Spleen (tissue), 11 donors: ENCODE data around the gene FBXO46. TPM values are rescaled to one million over a fixed set of nuclear protein-coding genes. Genes with fewer than 3 reads are reported as not detected.

ENCODE experiments used
- DNase-seq: peaks from one replicate; pipeline ENCODE4 v3.0.0-alpha.2; 2020
- H3K27ac ChIP-seq, 8 donors: fragments of 200-600 bp; sonication (generic) in 7 of 8; 1 replicate in 4 of 8; 2 replicates in 4 of 8; pipeline versions ENCODE4 v1.5.0 to v1.8.0; 2016 to 2021; ENCODE audit warnings: inconsistent platforms in 4 of 8, mild to moderate bottlenecking in 4 of 8, moderate library complexity in 1 of 8
- H3K27me3 ChIP-seq, 7 donors: fragments of 200-600 bp; sonication (generic) in 6 of 7; replicated peaks in 1 of 7; 1 replicate in 4 of 7; 2 replicates in 3 of 7; pipeline versions ENCODE4 v1.5.0 to v1.8.0; 2016 to 2021; ENCODE audit warnings: inconsistent platforms in 3 of 7, mild to moderate bottlenecking in 1 of 7
- H3K36me3 ChIP-seq, 6 donors: fragments of 200-600 bp; sonication (generic) in 5 of 6; 1 replicate in 4 of 6; 2 replicates in 2 of 6; pipeline versions ENCODE4 v1.5.0 to v1.8.0; 2016 to 2021; ENCODE audit warnings: inconsistent platforms in 2 of 6
- H3K4me1 ChIP-seq, 6 donors: fragments of 200-600 bp; sonication (generic) in 5 of 6; 1 replicate in 3 of 6; 2 replicates in 3 of 6; pipeline versions ENCODE4 v1.5.0 to v1.8.0; 2016 to 2021; ENCODE audit warnings: inconsistent platforms in 3 of 6
- H3K4me3 ChIP-seq, 8 donors: fragments of 200-600 bp; sonication (generic) in 7 of 8; 1 replicate in 4 of 8; 2 replicates in 4 of 8; pipeline versions ENCODE4 v1.5.0 to v1.8.0; 2016 to 2021; ENCODE audit warnings: inconsistent platforms in 4 of 8, mild to moderate bottlenecking in 4 of 8, moderate library complexity in 2 of 8
- H3K9me3 ChIP-seq, 8 donors: fragments of 200-600 bp; sonication (generic) in 7 of 8; 1 replicate in 4 of 8; 2 replicates in 4 of 8; pipeline versions ENCODE4 v1.5.0 to v1.8.0; 2016 to 2021; ENCODE audit warnings: inconsistent platforms in 4 of 8
- POLR2A ChIP-seq, 3 donors: fragments of 450-650 bp; IDR thresholded peaks; one replicate each; pipeline ENCODE4 v1.5.1; 2017; ENCODE audit warnings: antibody characterized with exemption in 3 of 3, mild to moderate bottlenecking in 1 of 3
- POLR2AphosphoS5 ChIP-seq, 3 donors: sonication (generic); formaldehyde crosslinking; IDR thresholded peaks; one replicate each; pipeline ENCODE4 v1.5.1; 2017; ENCODE audit warnings: antibody characterized with exemption in 3 of 3
- WGBS, 5 donors: extraction: QIAGEN DNeasy Blood & Tissue Kit in 3 of 5; methylation state at CpG; one replicate each; pipeline versions ENCODE4 v1.1.5 to v1.1.7; 2013 to 2018; 5-methylcytosine and 5-hydroxymethylcytosine counted together
- intact Hi-C: fragments of 100-400 bp; cut with DNase I; formaldehyde crosslinking; loops from one replicate; pipeline ENCODE4 v1.15.0; 2023; ENCODE audit warnings: low total_unique reads
- polyA plus RNA-seq, 3 donors: library from polyadenylated mRNA; stranded (reverse); fragments of 200-250 nt; gene quantifications; one replicate each; pipeline ENCODE4 v1.2.1, GENCODE V29; 2013
- total RNA-seq, 7 donors: library from RNA; depleted of rRNA in 3 of 7; stranded (reverse); fragments of >200 nt in 3 of 7; fragmentation: NEBNext Ultra II Directional in 4 of 7; extraction: Animal tissue kit (Norgen Biotek cat#: 25700) in 4 of 7; gene quantifications; one replicate each; pipeline versions ENCODE4 v1.1.0 to v1.2.1, GENCODE V29; 2016 to 2021
- TF ChIP-seq, protein P1 (sequence below), 11 experiments: fragments of 200-600 bp in 7 of 11; fragments of 450-650 bp in 4 of 11; sonication (generic) in 4 of 11; IDR thresholded peaks in 8 of 11; conservative IDR thresholded peaks in 3 of 11; 1 replicate in 7 of 11; 2 replicates in 4 of 11; pipeline versions ENCODE4 v1.4.0 to v1.8.0; 2016 to 2021; ENCODE audit warnings: antibody characterized with exemption in 11 of 11, inconsistent platforms in 4 of 11, mild to moderate bottlenecking in 1 of 11
- donor health status: healthy with polysubstance abuse.
- donor health status: DM: no; HTN: no; CAD: no; lungs with moderate emphysema.
- donor health status: DM: no; HTN: no; CAD: no.
- donor health status: Bipolar disorder and iron deficiency.
- donor health status: healthy.
- donor health status: DM: no; HTN: no; CAD: no.
- donor health status: DM: yes; HTN: yes; CAD: no.

FBXO46 gene
- total and polyA plus RNA-seq, 10 donors = 8.8 to 28.1 (median 18.1) TPM

- TF ChIP-seq POLR2AphosphoS5 (IDR thresholded peaks at IDR 0.05) = no peak
- TF ChIP-seq, protein P1, sequence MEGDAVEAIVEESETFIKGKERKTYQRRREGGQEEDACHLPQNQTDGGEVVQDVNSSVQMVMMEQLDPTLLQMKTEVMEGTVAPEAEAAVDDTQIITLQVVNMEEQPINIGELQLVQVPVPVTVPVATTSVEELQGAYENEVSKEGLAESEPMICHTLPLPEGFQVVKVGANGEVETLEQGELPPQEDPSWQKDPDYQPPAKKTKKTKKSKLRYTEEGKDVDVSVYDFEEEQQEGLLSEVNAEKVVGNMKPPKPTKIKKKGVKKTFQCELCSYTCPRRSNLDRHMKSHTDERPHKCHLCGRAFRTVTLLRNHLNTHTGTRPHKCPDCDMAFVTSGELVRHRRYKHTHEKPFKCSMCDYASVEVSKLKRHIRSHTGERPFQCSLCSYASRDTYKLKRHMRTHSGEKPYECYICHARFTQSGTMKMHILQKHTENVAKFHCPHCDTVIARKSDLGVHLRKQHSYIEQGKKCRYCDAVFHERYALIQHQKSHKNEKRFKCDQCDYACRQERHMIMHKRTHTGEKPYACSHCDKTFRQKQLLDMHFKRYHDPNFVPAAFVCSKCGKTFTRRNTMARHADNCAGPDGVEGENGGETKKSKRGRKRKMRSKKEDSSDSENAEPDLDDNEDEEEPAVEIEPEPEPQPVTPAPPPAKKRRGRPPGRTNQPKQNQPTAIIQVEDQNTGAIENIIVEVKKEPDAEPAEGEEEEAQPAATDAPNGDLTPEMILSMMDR (IDR thresholded peaks at IDR 0.05 in 8 of 11, conservative IDR thresholded peaks at IDR 0.05 in 3 of 11) = no peak
- no peak for TF ChIP-seq POLR2A (IDR thresholded peaks at IDR 0.05)
- intact Hi-C loops = no loop called here
- Histone ChIP-seq H3K9me3 (no peaks in the 10 kb centered on the region), H3K27ac (no peak overlapping the region), H3K4me1 (peaks cover 6 to 52% (median 30%) of the 10 kb centered on the region in 6 donors), H3K27me3 (no peaks in the 10 kb centered on the region), H3K36me3 (peaks cover 0 to 47% (median 23%) of the 10 kb centered on the region in 6 donors), H3K4me3 (no peak overlapping the region)
- DNase-seq = no peak
- WGBS, 5 donors = 91 to 98% (median 96%) methylated on average over 3 of the region's 3 CpGs
Measured at GRCh38 chr19:45715139-45715538, 15.6 kb downstream of the FBXO46 start.

- Histone ChIP-seq H3K4me3 (no peak overlapping the region), H3K9me3 (no peaks in the 10 kb centered on the region), H3K36me3 (peaks cover 0 to 51% (median 23%) of the 10 kb centered on the region in 6 donors), H3K27ac (no peak overlapping the region), H3K4me1 (peaks cover 3 to 46% (median 22%) of the 10 kb centered on the region in 6 donors), H3K27me3 (no peaks in the 10 kb centered on the region)
- TF ChIP-seq POLR2AphosphoS5 (IDR thresholded peaks at IDR 0.05) = peak in 1 of 3 donors; percentile 45
- TF ChIP-seq, protein P1 (IDR thresholded peaks at IDR 0.05 in 8 of 11, conservative IDR thresholded peaks at IDR 0.05 in 3 of 11) = no peak
- intact Hi-C loops = no loop called here
- WGBS, 5 donors = 85 to 96% (median 93%) methylated on average over 13 to 15 of the region's 15 CpGs
- no peak for DNase-seq
Measured at GRCh38 chr19:45713141-45713540, 17.6 kb downstream of the FBXO46 start.

GRCh38 chr19:45712699-45713067 is 18.0 kb downstream of the FBXO46 start:
- TF ChIP-seq POLR2A (IDR thresholded peaks at IDR 0.05) (no peak), POLR2AphosphoS5 (IDR thresholded peaks at IDR 0.05) (peak in 1 of 3 donors; percentile 43)
- TF ChIP-seq, protein P1 (IDR thresholded peaks at IDR 0.05 in 8 of 11, conservative IDR thresholded peaks at IDR 0.05 in 3 of 11) = no peak
- Histone ChIP-seq H3K27ac (no peak overlapping the region), H3K4me3 (no peak overlapping the region), H3K9me3 (no peaks in the 10 kb centered on the region), H3K4me1 (peaks cover 0 to 42% (median 17%) of the 10 kb centered on the region in 6 donors), H3K36me3 (peaks cover 0 to 52% (median 24%) of the 10 kb centered on the region in 6 donors), H3K27me3 (no peaks in the 10 kb centered on the region)
- intact Hi-C loops = no loop called here
- DNase-seq = no peak
- 87 to 97% (median 95%) methylated on average over 6 to 25 of the region's 25 CpGs for WGBS, 5 donors

DNA sequence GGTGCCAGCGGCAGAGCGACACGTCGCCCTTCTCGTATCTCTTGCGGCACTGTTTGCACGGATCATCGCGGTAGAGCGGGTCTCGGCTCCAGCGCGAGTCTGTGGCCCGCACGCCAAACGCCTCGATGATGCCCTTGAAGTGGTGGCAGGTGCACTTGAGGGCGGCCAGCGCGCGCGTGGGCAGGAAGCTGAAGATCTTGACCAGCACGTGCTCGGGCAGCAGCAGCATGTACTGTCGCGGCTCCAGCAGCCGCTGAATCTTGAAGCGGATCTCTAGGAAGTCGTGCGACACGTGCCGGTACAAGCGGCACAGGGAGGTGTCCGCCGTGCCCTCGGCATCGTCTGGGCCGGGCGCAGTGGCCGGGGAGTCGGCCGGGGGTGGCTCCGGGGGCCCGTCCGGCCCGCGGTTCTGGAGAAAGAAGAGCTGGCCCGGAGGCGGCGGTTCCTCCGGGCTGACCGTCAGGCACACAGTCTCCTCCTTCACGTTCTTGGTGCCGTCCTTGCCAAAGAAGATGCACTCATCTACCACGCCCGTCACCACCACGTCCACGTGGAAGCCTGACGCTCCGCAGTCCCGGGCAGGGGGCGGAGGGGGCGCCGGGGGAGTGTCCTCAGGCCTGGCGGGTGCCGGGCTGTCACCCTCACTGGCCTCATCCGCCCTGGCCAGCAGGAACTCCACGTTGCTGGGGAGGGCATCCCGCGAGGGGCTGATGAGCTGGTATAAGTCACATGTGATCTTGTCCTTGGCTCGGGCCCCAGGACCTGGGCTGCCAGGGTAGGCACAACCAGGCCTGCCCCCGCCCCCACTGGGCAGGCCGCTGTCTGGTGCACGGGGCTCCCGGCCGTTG is 18.6 kb downstream of the FBXO46 start:
- intact Hi-C loops = no loop called here
- H3K4me1 ChIP-seq = peaks cover 0 to 47% (median 17%) of the 10 kb centered on the region in 6 donors
- H3K27me3 ChIP-seq = no peaks in the 10 kb centered on the region
- H3K9me3 ChIP-seq = no peaks in the 10 kb centered on the region
- no peak overlapping the region for H3K27ac ChIP-seq
- no peak overlapping the region for H3K4me3 ChIP-seq
- WGBS, 5 donors = 92 to 97% (median 95%) methylated on average over 54 to 76 of the region's 76 CpGs
- H3K36me3 ChIP-seq = peaks cover 0 to 52% (median 24%) of the 10 kb centered on the region in 6 donors
- DNase-seq = no peak
- TF ChIP-seq, protein P1 (IDR thresholded peaks at IDR 0.05 in 8 of 11, conservative IDR thresholded peaks at IDR 0.05 in 3 of 11) = no peak
- TF ChIP-seq POLR2AphosphoS5 (IDR thresholded peaks at IDR 0.05) (peak in 2 of 3 donors; percentile 29 to 62), POLR2A (IDR thresholded peaks at IDR 0.05) (no peak)
